ENCODE data around the gene YPEL3. TPM values are rescaled to one million over a fixed set of nuclear protein-coding genes. Genes with fewer than 3 reads are reported as not detected.
A peak's percentile ranks its signal among the peaks of the same experiment; 100 is the strongest.

Gene YPEL3
- polyA plus RNA-seq, 1 donor from 2014 or later, result 362 TPM

GRCh38 chr16:30112197-30113030 lies 16.4 kb upstream of the YPEL3 start:
- H3K36me3 Mint-ChIP-seq, result peaks cover 7% of the 10 kb centered on the region

GRCh38 chr16:30110661-30111060 lies 14.6 kb upstream of the YPEL3 start:
- H3K36me3 Mint-ChIP-seq, result peaks cover 8% of the 10 kb centered on the region
- H3K4me1 Mint-ChIP-seq, result peaks cover 3 to 7% (median 4%) of the 10 kb centered on the region in 3 donors
- no peaks in the 10 kb centered on the region for H3K9me3 Mint-ChIP-seq
- no peak overlapping the region for H3K4me3 Mint-ChIP-seq
- peak overlapping the region in 1 of 3 donors; percentile 16 for H3K27ac Mint-ChIP-seq
- no peaks in the 10 kb centered on the region for H3K27me3 Mint-ChIP-seq

More at GRCh38 chr16:30112197-30113030, 16.4 kb upstream of the YPEL3 start:
- H3K4me3 Mint-ChIP-seq, result no peak overlapping the region
- peaks cover 3 to 7% (median 4%) of the 10 kb centered on the region in 3 donors for H3K4me1 Mint-ChIP-seq
- peak overlapping the region in 1 of 3 donors; percentile 51 for H3K27ac Mint-ChIP-seq
- no peaks in the 10 kb centered on the region for H3K27me3 Mint-ChIP-seq
- H3K9me3 Mint-ChIP-seq, result no peaks in the 10 kb centered on the region

GRCh38 chr16:30108059-30108850 lies 12.2 kb upstream of the YPEL3 start:
- no peaks in the 10 kb centered on the region for H3K9me3 Mint-ChIP-seq
- no peak overlapping the region for H3K4me3 Mint-ChIP-seq
- H3K27me3 Mint-ChIP-seq, result no peaks in the 10 kb centered on the region
- peaks cover 9% of the 10 kb centered on the region for H3K36me3 Mint-ChIP-seq
- H3K27ac Mint-ChIP-seq, result no peak overlapping the region
- no peaks in the 10 kb centered on the region for H3K4me1 Mint-ChIP-seq

- H3K36me3 Mint-ChIP-seq, result peaks cover 5% of the 10 kb centered on the region
- H3K4me1 Mint-ChIP-seq, result no peaks in the 10 kb centered on the region
- H3K27me3 Mint-ChIP-seq, result no peaks in the 10 kb centered on the region
- H3K9me3 Mint-ChIP-seq, result peaks cover 0 to 2% (median 0%) of the 10 kb centered on the region in 3 donors
- no peak overlapping the region for H3K4me3 Mint-ChIP-seq
- no peak overlapping the region for H3K27ac Mint-ChIP-seq
Observed at GRCh38 chr16:30104492-30104891, 8.5 kb upstream of the YPEL3 start.

- Mint-ChIP-seq H3K27ac (no peak overlapping the region), H3K4me1 (no peaks in the 10 kb centered on the region), H3K4me3 (no peak overlapping the region), H3K36me3 (peaks cover 5% of the 10 kb centered on the region), H3K9me3 (peaks cover 0 to 2% (median 0%) of the 10 kb centered on the region in 3 donors), H3K27me3 (no peaks in the 10 kb centered on the region)
Observed at GRCh38 chr16:30104090-30104489, 8.1 kb upstream of the YPEL3 start.

GRCh38 chr16:30096862-30097563 lies 1.0 kb upstream of the YPEL3 start:
- H3K9me3 Mint-ChIP-seq, result peaks cover 2 to 15% (median 14%) of the 10 kb centered on the region in 3 donors
- peaks cover 7% of the 10 kb centered on the region for H3K36me3 Mint-ChIP-seq
- peak overlapping the region; percentile 95 to 98 (median 97) for H3K27ac Mint-ChIP-seq
- H3K4me1 Mint-ChIP-seq, result peaks cover 13 to 18% (median 18%) of the 10 kb centered on the region in 3 donors
- no peaks in the 10 kb centered on the region for H3K27me3 Mint-ChIP-seq
- H3K4me3 Mint-ChIP-seq, result peak overlapping the region; percentile 74 to 90 (median 84)

- H3K9me3 Mint-ChIP-seq, result peaks cover 2 to 15% (median 14%) of the 10 kb centered on the region in 3 donors
- H3K27ac Mint-ChIP-seq, result peak overlapping the region; percentile 92 to 95 (median 94)
- peaks cover 15 to 24% (median 21%) of the 10 kb centered on the region in 3 donors for H3K4me1 Mint-ChIP-seq
- peak overlapping the region; percentile 85 to 95 (median 90) for H3K4me3 Mint-ChIP-seq
- H3K36me3 Mint-ChIP-seq, result peaks cover 7% of the 10 kb centered on the region
- H3K27me3 Mint-ChIP-seq, result no peaks in the 10 kb centered on the region
Observed at GRCh38 chr16:30095166-30096078, 591 bp downstream of the YPEL3 start.

GRCh38 chr16:30094541-30095165 lies 1.4 kb downstream of the YPEL3 start:
- Mint-ChIP-seq H3K27ac (peak overlapping the region; percentile 82 to 94 (median 92)), H3K36me3 (peaks cover 7% of the 10 kb centered on the region), H3K9me3 (peaks cover 2 to 15% (median 14%) of the 10 kb centered on the region in 3 donors), H3K27me3 (no peaks in the 10 kb centered on the region), H3K4me1 (peaks cover 20 to 27% (median 24%) of the 10 kb centered on the region in 3 donors), H3K4me3 (peak overlapping the region; percentile 85 to 95 (median 90))

GRCh38 chr16:30092373-30093010 lies 3.5 kb downstream of the YPEL3 start:
- H3K27me3 Mint-ChIP-seq, result no peaks in the 10 kb centered on the region
- H3K27ac Mint-ChIP-seq, result peak overlapping the region; percentile 94 to 99 (median 95)
- peaks cover 2 to 8% (median 5%) of the 10 kb centered on the region in 3 donors for H3K9me3 Mint-ChIP-seq
- H3K4me1 Mint-ChIP-seq, result peaks cover 23 to 29% (median 24%) of the 10 kb centered on the region in 3 donors
- peak overlapping the region; percentile 90 to 96 (median 93) for H3K4me3 Mint-ChIP-seq
- H3K36me3 Mint-ChIP-seq, result peaks cover 7% of the 10 kb centered on the region

GRCh38 chr16:30091474-30092372 lies 4.3 kb downstream of the YPEL3 start, which contains the start of gene TBX6:
TBX6 (minus strand) TSS chr16:30091924; CDS start chr16:30091193, 731 bp downstream.
- peak within 1 kb of the TSS; percentile 94 to 99 (median 95) for H3K27ac Mint-ChIP-seq
- peaks cover 2% of the 10 kb centered on the region for H3K36me3 Mint-ChIP-seq
- H3K4me1 Mint-ChIP-seq, result peaks cover 21 to 36% (median 29%) of the 10 kb centered on the region in 3 donors
- peaks cover under 1% of the 10 kb centered on the region in 3 donors for H3K9me3 Mint-ChIP-seq
- peak within 1 kb of the TSS; percentile 90 to 96 (median 93) for H3K4me3 Mint-ChIP-seq
- no peaks in the 10 kb centered on the region for H3K27me3 Mint-ChIP-seq

GRCh38 chr16:30090610-30091331 lies 5.2 kb downstream of the YPEL3 start:
- Mint-ChIP-seq H3K4me3 (peak overlapping the region; percentile 41 to 72 (median 68)), H3K4me1 (peaks cover 17 to 39% (median 30%) of the 10 kb centered on the region in 3 donors), H3K9me3 (no peaks in the 10 kb centered on the region), H3K27ac (peak overlapping the region; percentile 12 to 81 (median 55)), H3K36me3 (peaks cover 2% of the 10 kb centered on the region), H3K27me3 (no peaks in the 10 kb centered on the region)

All from IgD-negative memory B cell (primary cell).